Fibroblast of upper back skin (primary cell): ENCODE data around the gene FOXO3.

Experiments used
- DNase-seq: peaks from one replicate; pipeline ENCODE4 v3.0.0-alpha.2; 2013

FOXO3 gene

DNA sequence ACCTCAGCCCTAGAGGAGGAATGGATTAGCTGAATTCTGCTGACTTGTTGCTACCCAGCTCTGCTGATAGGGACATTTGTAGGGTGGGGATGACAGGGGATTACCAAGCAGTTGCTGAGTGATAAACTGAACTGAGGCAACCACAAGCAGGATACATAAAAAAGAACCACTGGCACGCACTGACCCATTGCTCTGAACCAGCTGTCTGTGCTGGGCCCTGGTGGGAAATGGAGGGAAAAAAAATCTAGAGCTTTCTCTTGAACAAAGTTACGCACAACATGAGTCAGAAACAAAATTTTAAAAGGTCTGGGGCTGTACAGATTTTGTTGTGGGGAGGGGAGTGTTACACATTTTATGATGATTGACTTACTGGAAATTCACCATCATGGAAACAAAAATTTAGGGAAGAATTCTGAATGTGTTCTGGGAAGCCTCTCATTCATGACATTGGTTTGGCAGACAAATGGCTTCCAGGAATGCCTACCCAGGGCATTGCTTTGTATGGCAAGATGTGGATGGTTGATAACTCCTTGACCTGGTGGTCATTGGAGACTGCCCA, 37.7 kb downstream of the FOXO3 start:
- peak; percentile 75 for DNase-seq

- no peak for DNase-seq
These were observed 43.4 kb downstream of the FOXO3 start for GRCh38 chr6:108604156-108604555.

GRCh38 chr6:108606250-108606690, 45.6 kb downstream of the FOXO3 start:
- no peak for DNase-seq

DNA sequence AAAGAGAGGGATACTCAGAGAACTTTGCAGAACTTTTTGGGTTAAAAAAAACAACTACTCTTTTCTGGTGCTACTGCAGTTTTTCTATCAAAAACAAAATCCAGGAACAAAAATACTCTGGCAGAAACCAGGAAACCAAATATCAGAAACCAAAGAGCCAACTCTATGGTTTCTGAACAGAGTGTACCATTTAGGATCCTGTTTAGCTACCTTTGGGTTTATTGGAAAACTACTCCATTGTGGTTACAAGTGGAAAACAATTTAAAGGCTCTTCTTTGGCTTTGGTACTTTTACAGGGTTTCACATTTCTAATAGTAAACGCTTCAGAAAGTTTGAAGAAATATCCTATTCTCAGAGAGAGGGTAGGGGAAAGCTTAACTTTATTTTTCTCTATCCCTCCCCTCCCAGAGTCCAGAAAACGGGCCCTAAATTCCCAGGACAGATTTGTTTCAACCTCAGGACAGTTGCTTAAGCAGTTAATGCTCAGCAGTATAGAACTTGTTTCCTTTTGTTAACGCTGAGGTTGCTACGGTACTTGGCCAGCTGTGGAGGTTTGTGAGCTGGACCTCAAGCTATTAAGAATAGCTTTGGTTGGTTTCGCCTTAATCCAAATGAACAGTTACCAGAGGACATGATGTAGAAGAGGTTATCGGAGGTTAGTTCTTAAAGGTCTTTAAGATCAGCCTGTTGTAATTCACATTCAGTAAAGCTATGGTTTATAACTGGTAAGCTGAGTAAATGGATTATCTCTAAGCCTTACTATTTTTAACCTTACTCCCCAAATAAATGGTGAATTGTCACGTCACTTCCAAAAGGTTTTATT, 47.9 kb downstream of the FOXO3 start:
- no peak for DNase-seq

DNA sequence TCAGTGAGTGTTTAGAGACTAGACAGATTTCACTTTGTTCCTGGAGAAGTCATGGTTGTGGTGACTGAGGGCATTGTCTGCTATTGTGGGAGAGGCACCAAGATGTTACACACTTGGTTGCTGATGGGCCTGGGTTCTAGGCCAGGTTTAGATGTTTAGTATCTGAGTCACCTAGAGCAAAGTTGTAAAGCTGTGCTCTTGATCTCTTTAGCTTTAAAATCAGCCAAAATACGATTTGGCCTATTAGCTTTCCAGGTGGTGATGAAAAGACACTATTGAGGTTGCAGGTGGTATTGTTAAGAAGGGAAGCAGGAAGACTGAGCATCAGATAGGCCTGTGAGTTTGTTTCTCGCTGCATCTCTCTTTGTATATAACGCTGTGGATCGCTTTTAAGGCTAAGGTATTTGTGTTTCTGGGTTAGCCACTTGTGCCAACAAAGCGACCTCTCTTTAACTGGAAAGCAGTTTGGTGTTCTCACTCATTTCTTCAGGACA, 48.6 kb downstream of the FOXO3 start:
- peak; percentile 75 for DNase-seq

- DNase-seq = no peak
These were observed 49.6 kb downstream of the FOXO3 start for GRCh38 chr6:108610270-108610839.

- DNase-seq = no peak
These were observed 50.4 kb downstream of the FOXO3 start for GRCh38 chr6:108610957-108611586.

DNA sequence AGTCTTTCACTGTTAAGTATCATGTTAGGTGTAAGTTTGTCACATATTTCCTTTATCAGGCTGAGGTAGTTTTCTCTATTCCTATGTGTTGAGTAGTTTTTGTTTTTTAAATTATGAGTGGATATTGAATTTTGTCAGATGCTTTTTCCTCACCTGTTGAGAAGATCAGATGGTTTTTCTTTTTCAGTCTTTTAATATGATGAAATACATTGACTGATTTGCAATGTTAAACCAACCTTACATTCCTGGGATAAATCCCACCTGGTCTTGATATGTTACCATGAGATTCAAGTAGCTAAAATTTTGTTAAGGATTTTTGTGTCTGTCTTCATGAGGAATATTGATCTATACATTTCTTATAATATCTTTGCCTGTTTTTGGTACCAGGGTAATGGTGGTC, 52.1 kb downstream of the FOXO3 start:
- DNase-seq = no peak

DNA sequence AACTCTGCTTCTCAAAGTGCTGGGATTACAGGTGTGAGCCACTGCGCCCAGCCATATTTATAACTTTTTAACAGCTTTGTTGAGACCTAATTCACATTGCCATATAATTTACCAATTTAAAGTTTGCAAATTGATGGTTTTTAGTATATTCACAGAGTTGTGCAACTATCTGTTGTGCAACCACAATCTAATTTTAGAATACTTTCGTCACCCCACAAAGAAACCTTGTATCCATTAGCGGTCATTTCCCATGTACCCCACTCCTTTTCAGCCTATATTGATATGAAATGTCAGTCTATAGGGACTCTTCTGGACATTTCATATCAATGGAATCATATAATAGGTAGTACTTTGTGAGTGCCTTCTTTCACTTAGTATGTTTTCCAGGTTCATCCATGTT, 55.8 kb downstream of the FOXO3 start:
- no peak for DNase-seq

GRCh38 chr6:108616973-108617372, 56.3 kb downstream of the FOXO3 start:
- DNase-seq = no peak

DNA sequence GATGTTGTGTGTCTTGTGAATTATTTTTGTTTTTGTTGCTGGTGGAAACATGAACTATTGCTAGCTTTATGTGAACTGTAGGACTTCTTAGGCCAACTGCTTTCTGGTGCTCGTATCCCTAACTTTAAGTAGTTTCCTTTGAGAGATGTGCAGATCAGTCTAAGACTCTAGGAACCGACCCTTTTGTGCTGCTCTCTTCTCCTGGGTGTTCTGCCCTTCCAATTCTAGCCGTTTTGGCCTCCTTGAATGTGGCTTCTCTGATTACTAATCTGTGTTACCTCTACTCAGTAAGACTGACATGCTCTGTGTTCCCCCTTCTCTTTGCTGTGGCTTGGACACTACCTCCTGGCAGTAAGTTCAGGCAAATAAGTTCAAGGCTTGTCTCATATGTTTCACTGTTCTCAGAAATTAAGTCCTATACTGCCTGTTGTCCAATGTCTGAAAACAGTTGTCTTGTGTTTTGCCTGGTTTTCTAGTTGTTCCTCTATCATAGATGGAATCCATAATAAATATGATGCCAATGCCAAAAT, 58.0 kb downstream of the FOXO3 start:
- no peak for DNase-seq

- DNase-seq = no peak
These were observed 58.9 kb downstream of the FOXO3 start for GRCh38 chr6:108619431-108620197.

DNA sequence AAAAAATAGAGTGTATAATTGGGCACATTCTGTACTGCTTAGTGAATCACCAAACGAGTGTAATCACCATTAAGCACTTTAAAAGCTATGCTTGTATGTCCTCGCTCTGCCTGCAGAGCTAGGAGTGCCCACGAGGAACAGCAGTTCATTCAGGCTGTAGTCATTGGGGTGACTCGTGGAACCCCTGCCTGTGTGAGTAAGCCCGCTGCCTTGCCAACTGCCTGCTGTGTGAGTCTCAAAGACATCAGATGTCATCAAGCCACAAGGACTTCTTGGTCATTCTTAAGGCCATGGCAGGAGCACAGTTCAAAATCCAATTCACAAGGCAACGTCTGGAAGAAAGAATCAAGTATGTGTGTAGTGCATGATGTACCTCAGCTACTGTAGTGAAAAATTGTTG, 60.4 kb downstream of the FOXO3 start:
- peak; percentile 68 for DNase-seq

DNA sequence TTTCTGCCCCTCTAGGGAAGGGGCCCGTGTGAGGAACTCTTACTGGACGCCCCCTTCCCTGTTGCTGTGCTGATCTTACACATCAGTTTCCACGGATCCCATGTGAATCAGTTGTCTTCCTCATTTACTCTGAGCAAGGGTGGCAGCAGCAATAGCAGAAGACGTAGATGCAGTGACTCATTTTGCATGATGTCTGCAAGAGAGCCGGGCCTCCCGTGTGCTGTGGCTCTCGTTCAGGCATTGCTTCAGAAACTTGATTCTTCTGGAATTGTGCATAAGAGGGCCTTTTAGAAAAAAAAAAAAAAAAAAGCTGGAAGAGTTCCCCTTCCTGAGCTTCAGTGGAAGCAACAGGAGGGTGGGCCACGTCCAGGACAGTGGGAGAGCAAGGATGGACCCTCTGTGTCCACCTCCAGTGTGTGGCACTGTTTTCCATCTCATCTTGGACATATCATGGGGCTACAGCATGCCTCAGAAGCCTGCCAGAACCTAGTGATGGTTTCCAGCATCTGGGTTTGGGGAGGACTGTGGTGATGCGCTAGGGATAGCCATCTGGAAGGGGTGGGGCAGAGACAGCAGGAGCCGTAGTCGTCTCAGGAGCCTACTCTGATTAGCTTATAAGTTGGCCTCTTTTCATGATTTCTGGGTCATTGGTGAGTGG, 62.1 kb downstream of the FOXO3 start:
- peak; percentile 91 for DNase-seq

DNA sequence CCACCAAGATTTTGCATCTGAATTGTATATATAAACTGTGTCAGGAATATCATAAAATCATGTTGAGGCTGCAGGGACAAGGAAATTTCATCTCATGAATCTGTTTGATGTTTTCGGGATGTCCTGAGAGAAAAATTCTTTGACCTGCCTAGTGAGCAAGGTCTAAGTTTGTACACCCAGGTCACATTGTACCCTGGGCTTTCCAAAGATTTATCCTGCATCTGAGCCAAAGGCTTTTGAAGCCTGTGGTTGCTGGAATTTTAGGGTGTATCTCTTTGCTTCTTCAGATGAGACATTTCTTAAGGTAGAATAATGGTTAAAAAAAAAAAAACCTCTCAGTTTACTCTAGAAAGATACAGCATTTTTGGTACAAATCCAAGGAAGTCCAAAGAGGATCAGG, 63.3 kb downstream of the FOXO3 start:
- no peak for DNase-seq

DNA sequence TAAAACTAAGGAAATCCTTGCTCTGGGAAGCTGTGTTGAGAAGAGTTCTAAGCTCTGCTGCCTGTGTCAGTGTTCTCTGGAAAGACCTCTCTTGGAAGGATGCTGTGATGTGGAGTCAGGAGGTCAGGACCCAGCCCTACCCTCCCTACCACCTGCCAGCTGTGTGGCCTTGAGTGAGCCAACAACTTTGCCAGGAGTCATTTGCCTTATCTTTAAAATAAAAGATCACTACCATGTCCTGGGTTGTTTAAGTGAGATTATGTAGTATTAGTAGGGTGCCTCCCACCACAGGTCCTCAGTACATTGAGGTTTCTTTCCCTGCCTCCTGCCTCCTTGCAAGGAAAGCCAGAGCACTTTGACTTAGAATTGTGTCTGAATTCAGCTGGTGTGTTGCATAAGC, 64.9 kb downstream of the FOXO3 start:
- no peak for DNase-seq

- DNase-seq = no peak
These were observed 66.1 kb downstream of the FOXO3 start for GRCh38 chr6:108626777-108627176.

GRCh38 chr6:108627692-108628550, 67.2 kb downstream of the FOXO3 start:
- DNase-seq = peak; percentile 43

GRCh38 chr6:108630050-108630714, 69.5 kb downstream of the FOXO3 start:
- DNase-seq = no peak

DNA sequence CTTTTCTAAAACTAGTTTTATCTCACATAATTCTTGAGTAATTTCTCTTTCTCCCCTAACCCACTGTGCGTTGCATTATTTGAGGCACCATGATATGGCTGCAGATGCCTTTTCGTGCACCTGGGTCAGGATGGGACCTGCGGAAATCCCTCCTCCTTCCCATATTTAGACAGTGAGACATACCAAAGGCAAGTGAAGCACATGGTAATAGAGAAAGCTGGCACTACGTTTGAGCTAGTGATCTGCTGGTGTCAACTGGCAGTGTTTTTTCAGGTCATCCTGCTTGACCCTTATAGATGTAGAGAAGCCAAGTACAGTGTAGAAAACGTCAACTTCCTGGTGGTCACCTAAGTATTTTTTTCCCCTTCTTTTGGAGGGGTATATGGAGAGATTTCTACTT, 71.7 kb downstream of the FOXO3 start:
- no peak for DNase-seq
